ENCODE measurements around the gene USP35.

GRCh38 chr11:78164471-78164870, 24.2 kb upstream of the USP35 start:
- no peak for TF ChIP-seq CTCF (conservative IDR thresholded peaks at IDR 0.05; ENCODE audit: low read length)
- TF ChIP-seq EZH2phosphoT487 (IDR thresholded peaks at IDR 0.05; ENCODE audit: borderline replicate concordance): no peak
